HepG2 (cell line): ENCODE measurements around the gene TADA2B. TPM values are rescaled to one million over a fixed set of nuclear protein-coding genes. Genes with fewer than 3 reads are reported as not detected.

Source experiments
- AFF4 ChIP-seq: sonication (generic); formaldehyde crosslinking; IDR thresholded peaks from 2 replicates; pipeline ENCODE4 v1.4.0; 2020; ENCODE audit warnings: missing genetic modification reagents
- ASH2L ChIP-seq: fragments of 300-600, 200-600 bp; sonication (generic); IDR thresholded peaks from 2 replicates; pipeline ENCODE4 v1.7.0; 2017; ENCODE audit warnings: low read depth, mild to moderate bottlenecking, moderate library complexity, mixed read lengths, low read length; ENCODE audit not compliant: insufficient read length
- CREB1 ChIP-seq, 2 experiments: fragments of 450-650 bp in 1 of 2; IDR thresholded peaks; 2 replicates each; pipeline ENCODE4 v1.6.1; 2016 to 2017; ENCODE audit warnings: control low read depth in 1 of 2, mild to moderate bottlenecking in 1 of 2, missing compliant biosample characterization in 1 of 2, missing genetic modification characterization in 1 of 2
- ELF3 ChIP-seq: IDR thresholded peaks from 2 replicates; pipeline ENCODE4 v1.6.1; 2016; ENCODE audit warnings: missing genetic modification reagents, missing compliant biosample characterization
- FLYWCH1 ChIP-seq: sonication (generic); formaldehyde crosslinking; IDR thresholded peaks from 2 replicates; pipeline ENCODE4 v1.8.1; 2023; ENCODE audit warnings: mild to moderate bottlenecking, missing genetic modification reagents
- MAFF ChIP-seq: IDR thresholded peaks from 2 replicates; pipeline ENCODE4 v1.6.1; 2011; ENCODE audit warnings: low read depth, low read length, improper control_type of control experiment
- NFAT5 ChIP-seq: sonication (generic); formaldehyde crosslinking; IDR thresholded peaks from 2 replicates; pipeline ENCODE4 v1.4.0; 2020; ENCODE audit warnings: missing genetic modification reagents
- POGK ChIP-seq: sonication (generic); formaldehyde crosslinking; conservative IDR thresholded peaks from 2 replicates; pipeline ENCODE4 v1.8.0; 2022; ENCODE audit warnings: mild to moderate bottlenecking, moderate library complexity, missing genetic modification reagents
- ZBTB38 ChIP-seq: sonication (generic); formaldehyde crosslinking; IDR thresholded peaks from 2 replicates; pipeline ENCODE4 v1.5.1; 2020; ENCODE audit warnings: mild to moderate bottlenecking, missing genetic modification reagents
- ZNF12 ChIP-seq: sonication (generic); formaldehyde crosslinking; IDR thresholded peaks from 2 replicates; pipeline ENCODE4 v1.5.0; 2020; ENCODE audit warnings: missing genetic modification reagents
- ZNF205 ChIP-seq: IDR thresholded peaks from 2 replicates; pipeline ENCODE4 v1.6.1; 2018; ENCODE audit warnings: missing biosample characterization, missing genetic modification reagents
- ZNF546 ChIP-seq: sonication (generic); formaldehyde crosslinking; conservative IDR thresholded peaks from 2 replicates; pipeline ENCODE4 v1.8.1; 2023; ENCODE audit warnings: mild to moderate bottlenecking, missing genetic modification reagents
- ZNF629 ChIP-seq: sonication (generic); formaldehyde crosslinking; conservative IDR thresholded peaks from 2 replicates; pipeline ENCODE4 v1.5.0; 2020; ENCODE audit warnings: missing genetic modification reagents
- ZXDC ChIP-seq: sonication (generic); formaldehyde crosslinking; IDR thresholded peaks from 2 replicates; pipeline ENCODE4 v1.5.0; 2020; ENCODE audit warnings: mild to moderate bottlenecking, missing genetic modification reagents
- polyA plus RNA-seq, 8 experiments: library from polyadenylated mRNA; depleted of rRNA in 3 of 8; stranded (reverse) in 7 of 8; unstranded in 1 of 8; fragments of >200 nt; fragmentation: Illumina TruSeq in 4 of 8; extraction: Trizol in 4 of 8; gene quantifications; 2 replicates each; pipeline versions ENCODE4 v1.2.1 to v1.2.3, GENCODE V29; 2011 to 2016; ENCODE audit warnings: low read depth in 4 of 8, missing spikeins in 1 of 8, mixed read lengths in 1 of 8; ENCODE audit not compliant: insufficient read depth in 1 of 8
- total RNA-seq, 5 experiments: library from RNA; depleted of rRNA; stranded (reverse); fragments of >200 nt; fragmentation: Illumina TruSeq; extraction: Trizol; gene quantifications; 2 replicates each; pipeline ENCODE4 v1.2.3, GENCODE V29; 2016; ENCODE audit warnings: low read depth in 1 of 5

The TADA2B gene
- total and polyA plus RNA-seq, 2 of the 13 experiments (the other 11 are each of a cell fraction or from before 2014, with no cell fraction given) = 4.6 to 8.9 TPM

GRCh38 chr4:7067452-7068278, 24.5 kb downstream of the TADA2B start, which contains the start of gene GRPEL1 (continued):
- TF ChIP-seq NFAT5 = no peak
- TF ChIP-seq ELF3 = peak; percentile 45; the same call in 1 of the 2 replicates
- TF ChIP-seq ZXDC = peak; percentile 36; the same call in 1 of the 2 replicates
- no peak for TF ChIP-seq ZNF205 (CRISPR knock-in tag)
- TF ChIP-seq CREB1 (IDR thresholded peaks at IDR 0.05) = peak; percentile 74
- TF ChIP-seq CREB1 (CRISPR knock-in tag; IDR thresholded peaks at IDR 0.05) = peak; percentile 63; the same call in 1 of the 2 replicates
- peak; percentile 75 for TF ChIP-seq ASH2L
- no peak for TF ChIP-seq FLYWCH1
- TF ChIP-seq ZBTB38 (CRISPR knock-in tag) = 0 out of 2 replicates have a peak, but pooled peaks have one; percentile 11
- TF ChIP-seq ZNF546 (CRISPR knock-in tag) = 0 out of 2 replicates have a peak, but pooled peaks have one; percentile 65
- TF ChIP-seq ZNF12 = peak; percentile 61; the same call in 1 of the 2 replicates
- peak; percentile 55; the same call in 1 of the 2 replicates for TF ChIP-seq POGK (CRISPR knock-in tag)
- TF ChIP-seq MAFF = no peak
- peak; percentile 26; the same call in 1 of the 2 replicates for TF ChIP-seq ZNF629 (CRISPR knock-in tag)
- 0 out of 2 replicates have a peak, but pooled peaks have one; percentile 20 for TF ChIP-seq AFF4
